ENCODE measurements around the gene GET3.

Gene GET3

DNA sequence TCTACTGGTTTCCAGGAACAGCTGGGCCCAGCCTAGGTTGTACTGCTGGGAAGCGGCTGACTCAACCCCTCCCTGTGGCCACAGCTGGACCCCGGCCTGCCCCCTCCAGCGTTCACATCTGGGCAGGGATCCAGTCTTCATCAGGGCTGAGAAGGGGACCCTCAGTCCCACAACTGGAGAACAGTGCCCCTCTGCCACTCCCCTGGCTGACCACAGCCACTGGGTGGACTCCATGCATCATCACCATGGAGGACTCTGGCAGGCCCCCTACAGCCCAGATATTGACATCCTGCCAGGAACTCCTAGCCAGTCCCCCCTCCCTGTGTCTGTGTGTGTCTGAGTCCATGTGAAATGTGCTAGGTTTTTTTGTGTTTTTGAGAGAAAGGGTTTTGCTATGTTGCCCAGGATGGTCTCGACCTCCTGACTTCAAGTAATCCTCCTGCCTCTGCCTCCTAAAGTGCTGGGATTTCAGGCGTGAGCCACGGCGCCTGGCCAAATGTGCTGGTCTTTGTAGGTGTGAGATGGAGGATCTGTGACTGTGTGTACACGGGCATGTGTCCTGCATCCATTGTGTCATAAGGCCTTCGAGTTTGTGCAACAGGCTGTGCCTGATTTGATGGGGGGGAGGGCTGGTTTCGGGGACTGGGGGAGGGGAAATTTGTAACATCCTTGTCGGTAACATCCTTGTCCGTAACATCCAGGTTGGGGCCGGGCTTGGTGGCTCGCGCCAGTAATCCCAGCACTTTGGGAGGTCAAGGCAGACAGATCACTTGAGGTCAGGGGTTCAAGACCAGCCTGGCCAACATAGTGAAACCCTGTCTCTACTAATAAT, 42.1 kb downstream of the GET3 start:
- DNase-seq (ENCODE audit: low read depth) = peak; percentile 82

GRCh38 chr19:12782174-12782423, 44.8 kb downstream of the GET3 start:
- DNase-seq (ENCODE audit: low read depth) = no peak

DNA sequence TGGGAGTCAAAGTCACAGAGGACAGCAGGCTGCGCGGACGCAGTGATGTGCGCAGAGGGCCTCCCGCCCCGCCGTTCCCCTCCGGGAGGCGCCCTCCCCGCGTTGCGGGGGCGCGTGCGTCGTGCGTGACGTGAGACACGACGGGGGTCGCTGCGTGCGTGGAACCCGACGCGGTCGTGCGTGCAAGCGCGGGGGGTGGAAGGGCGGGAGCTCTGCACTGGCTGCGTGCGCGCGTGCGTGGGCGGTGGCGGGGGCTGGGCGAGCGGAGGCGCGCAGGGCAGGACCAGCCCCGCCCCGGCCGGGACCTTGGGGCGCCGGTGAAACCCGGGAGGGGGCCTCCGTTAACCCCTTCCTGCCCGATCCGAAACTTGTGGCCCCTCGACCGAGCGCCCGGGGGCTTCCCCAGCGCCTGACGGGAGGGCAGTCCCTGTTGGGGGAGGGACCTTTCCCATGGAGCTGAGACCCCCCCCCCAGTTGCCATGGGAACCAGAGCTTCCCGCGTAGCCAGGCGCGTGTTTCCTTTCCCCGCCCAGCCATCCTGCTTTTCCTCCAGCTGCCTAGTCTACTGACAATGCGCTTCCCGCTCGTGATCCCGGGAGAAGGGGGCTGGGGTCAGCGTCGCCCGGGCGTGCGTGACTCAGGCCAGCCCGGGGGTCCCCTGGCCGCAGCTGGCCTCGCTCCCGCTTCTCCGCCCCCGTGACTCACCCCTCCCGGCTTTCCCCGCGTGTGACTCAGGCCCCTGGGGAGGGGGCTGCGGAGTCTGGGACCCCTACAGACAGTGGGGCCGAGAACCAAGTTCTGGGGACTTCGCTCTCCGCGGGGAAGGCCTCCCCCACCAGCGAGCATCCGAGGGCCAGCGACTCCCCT, 45.4 kb downstream of the GET3 start:
- DNase-seq (ENCODE audit: low read depth) = peak; percentile 81

GRCh38 chr19:12783291-12783848, 46.1 kb downstream of the GET3 start:
- DNase-seq (ENCODE audit: low read depth) = no peak

- DNase-seq (ENCODE audit: low read depth) = peak; percentile 64
Measured at GRCh38 chr19:12783849-12784393, 46.6 kb downstream of the GET3 start.

DNA sequence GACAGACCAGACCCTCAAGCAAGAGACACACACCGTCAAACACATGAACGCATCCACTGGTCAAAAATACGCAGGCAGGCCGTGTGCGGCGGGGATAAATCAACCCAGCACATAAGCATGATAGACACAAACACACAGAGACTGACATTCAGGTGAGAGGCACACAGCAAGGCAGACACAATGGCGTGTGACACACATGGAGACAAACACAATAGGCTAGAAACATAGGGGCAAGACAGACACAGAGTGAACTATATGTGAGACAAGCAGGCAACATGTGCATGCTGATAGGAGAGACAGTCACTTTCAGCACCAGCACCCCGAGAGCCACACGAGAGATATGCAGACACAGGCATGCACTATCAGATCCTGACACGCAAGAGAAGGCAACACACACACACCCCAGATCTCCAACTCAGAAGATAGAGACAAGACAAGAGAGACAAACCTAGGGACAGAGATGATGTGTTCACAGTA, 47.1 kb downstream of the GET3 start:
- DNase-seq (ENCODE audit: low read depth) = peak; percentile 48

DNA sequence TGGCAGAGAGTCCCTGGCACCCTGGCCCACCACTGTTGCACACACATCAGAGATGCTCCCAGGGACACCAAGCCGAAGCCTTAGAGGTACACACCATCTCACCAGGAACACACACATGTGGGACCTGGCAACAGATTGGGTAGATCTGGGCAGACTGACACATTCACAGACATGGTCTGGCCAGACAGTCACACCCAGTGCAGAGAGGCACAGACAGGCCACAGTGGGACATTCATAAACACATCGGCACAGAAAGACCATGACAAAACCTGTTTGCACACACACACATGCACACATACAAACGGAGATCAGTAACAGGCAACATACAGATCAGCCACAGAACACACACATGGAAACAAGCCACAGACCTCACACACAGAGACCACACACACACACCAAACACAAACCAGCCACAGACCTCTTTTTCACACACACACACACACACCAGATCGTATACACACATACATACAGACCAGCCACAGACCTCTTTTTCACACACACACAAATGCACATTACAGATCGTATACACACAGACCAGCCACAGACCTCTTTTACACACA, 47.7 kb downstream of the GET3 start:
- no peak for DNase-seq (ENCODE audit: low read depth)

GRCh38 chr19:12785431-12786031, 48.2 kb downstream of the GET3 start:
- no peak for DNase-seq (ENCODE audit: low read depth)

- no peak for DNase-seq (ENCODE audit: low read depth)
Measured at GRCh38 chr19:12786141-12786870, 49.0 kb downstream of the GET3 start.

DNA sequence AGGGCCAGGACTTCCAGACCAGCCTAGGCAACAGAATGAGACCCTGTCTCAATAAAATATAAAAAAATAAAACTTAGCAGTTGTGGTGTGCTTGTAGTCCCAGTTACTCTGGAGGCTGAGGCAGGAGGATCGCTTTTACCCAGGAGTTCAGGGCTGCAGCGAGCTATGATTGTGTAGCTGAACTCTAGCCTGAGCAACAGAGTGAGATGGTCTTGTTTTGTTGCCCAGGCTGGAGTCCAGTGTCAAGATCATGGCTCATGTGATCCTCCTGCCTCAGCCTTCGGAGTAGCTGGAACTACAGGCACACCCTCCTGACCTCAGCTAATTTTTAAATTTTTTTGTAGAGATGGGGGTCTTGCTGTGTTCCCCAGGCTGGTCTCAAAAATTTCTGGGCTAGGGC, 49.7 kb downstream of the GET3 start:
- DNase-seq (ENCODE audit: low read depth) = no peak

- DNase-seq (ENCODE audit: low read depth) = no peak
Measured at GRCh38 chr19:12787458-12787857, 50.2 kb downstream of the GET3 start.

DNA sequence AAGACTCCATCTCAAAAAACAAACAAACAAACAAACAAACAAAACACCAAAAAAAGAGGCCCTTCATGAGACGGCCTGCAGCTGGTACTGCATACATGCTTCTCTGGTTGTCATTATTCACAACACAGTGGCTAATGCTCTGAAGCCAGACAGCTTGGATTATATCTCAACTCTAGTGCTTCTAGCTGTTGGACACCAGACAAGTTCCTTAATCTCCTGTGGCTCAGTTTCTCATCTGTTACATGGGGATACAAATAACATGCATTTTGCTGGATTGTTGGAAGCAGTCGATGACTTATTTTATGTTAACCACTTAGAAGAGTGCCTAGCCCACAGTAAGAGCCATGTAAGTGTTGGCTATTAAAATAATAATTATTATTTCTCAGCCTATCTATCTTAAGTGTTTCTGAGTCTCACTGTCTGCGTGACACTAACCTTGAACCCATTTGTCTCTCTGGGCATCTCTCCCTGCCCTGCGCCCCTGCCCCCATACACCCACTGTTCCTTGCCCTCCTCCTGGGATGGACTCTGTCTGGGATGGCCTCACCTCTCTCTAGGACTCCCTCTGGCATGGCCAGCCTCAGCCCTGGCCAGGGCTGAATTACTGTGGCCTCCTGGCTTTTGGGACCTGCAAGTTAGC, 50.9 kb downstream of the GET3 start:
- no peak for DNase-seq (ENCODE audit: low read depth)

DNA sequence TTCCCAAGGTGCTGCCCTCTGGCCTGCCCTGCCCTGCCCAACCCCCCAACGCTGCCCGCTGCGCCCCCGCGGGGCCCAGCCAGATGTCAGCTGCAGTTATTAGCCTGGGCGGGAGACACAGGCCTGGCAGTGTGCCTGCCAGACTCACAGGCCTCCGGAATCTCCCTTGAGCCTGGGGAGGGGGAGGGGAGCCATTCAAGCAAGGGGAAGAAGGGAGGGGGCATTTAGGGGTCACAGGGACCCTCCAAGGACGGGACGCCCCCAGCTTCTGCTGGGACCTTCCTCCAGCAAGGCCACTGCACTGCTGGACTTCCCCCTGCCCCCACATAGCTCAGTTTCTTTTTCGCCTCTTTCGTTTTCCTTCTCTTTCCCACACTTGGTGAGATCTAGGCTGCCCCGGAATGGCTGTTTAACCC, 51.4 kb downstream of the GET3 start:
- peak; percentile 74 for DNase-seq (ENCODE audit: low read depth)

- no peak for DNase-seq (ENCODE audit: low read depth)
Measured at GRCh38 chr19:12789098-12789903, 52.0 kb downstream of the GET3 start.

DNA sequence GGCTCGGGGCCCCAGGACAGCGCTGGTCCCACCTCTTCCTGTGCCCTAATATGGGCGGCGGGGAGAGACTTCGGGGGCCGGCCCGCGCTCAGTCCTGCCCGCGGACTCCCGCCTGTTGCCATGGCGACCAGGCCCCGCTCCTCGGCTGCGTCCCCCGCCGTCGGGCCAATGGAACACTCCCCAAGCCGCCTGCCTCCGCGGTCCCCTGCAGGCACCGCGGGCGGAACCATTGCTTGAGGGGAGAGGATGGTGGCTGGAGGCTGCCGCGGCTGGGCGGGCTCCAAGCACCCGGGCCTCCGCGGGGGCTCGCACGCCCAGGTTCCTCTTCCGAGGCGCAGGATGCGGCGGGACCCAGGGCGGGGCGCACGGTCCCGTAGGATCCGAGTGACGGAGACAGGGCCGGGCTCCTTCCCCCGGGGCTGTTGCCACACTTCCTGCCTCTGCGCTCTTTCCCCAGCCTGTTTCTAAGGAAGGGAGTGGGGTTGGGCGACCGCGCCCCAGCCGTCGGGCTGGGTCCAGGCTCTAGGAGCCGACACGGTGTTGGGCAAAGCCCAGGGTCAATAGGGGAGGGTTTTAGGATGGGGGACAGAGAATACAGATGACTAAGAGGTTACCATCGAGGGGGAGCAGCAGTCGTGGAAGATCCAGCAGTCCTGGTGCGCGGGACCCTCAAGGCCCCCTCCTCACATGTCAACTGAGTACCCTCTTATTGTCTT, 52.8 kb downstream of the GET3 start:
- peak; percentile 97 for DNase-seq (ENCODE audit: low read depth)

DNA sequence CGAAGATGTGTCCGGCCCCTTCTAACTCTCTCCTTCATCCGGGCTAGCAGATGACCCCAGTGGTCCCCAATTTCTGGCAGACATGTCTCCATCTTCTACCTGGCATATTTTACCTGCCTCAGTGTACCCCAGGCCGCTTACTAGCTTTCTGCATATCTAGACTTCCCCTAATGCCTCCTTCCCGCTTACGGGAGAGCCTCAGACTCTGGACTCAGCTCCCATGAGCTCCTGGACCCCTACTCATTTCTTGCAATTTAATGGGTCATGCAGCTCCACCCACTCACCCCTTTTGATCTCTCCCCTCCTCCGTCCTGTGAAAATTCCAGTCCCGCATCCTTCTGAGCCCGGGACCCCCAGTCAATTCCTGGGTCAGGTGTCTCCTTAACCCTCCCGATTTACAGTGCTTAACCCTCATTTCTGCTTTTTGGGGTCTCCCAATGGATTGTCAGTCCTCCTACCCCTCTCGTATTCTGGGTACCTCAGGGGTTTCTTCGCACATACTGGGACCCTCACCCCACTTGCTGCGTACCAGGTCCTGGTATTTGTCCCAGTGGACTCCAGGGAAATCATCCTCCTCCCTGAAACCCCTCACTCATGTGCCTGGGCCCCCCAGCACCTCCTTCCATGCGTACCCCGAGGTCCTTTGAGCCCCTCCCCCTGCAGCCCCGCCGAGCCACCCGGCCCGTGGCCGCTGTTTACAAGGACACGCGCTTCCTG, 53.5 kb downstream of the GET3 start:
- DNase-seq (ENCODE audit: low read depth) = no peak

DNA sequence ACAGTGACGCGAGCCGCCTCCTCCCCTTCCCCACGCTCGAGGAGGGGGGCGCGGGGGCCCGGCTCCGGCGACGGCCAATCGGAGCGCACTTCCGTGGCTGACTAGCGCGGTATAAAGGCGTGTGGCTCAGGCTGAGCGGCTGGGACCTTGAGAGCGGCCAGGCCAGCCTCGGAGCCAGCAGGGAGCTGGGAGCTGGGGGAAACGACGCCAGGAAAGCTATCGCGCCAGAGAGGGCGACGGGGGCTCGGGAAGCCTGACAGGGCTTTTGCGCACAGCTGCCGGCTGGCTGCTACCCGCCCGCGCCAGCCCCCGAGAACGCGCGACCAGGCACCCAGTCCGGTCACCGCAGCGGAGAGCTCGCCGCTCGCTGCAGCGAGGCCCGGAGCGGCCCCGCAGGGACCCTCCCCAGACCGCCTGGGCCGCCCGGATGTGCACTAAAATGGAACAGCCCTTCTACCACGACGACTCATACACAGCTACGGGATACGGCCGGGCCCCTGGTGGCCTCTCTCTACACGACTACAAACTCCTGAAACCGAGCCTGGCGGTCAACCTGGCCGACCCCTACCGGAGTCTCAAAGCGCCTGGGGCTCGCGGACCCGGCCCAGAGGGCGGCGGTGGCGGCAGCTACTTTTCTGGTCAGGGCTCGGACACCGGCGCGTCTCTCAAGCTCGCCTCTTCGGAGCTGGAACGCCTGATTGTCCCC, 54.2 kb downstream of the GET3 start, which contains the start of gene JUNB:
Gene JUNB (plus strand): TSS at position 142 of the 706 bp plus-strand sequence. CDS start 286 bp downstream, at position 428.
- DNase-seq (ENCODE audit: low read depth) = peak; percentile 97
